ENCODE data around the gene PROX1. TPM values are rescaled to one million over a fixed set of nuclear protein-coding genes. Genes with fewer than 3 reads are reported as not detected.

PROX1 gene
- total and polyA plus RNA-seq, 9 of the 15 experiments (the other 6 are each of a cell fraction or from before 2014, with no cell fraction given): 0.14 to 0.22 TPM; not detected in 7

- no peak for ATAC-seq
- CTCF ChIA-PET (ENCODE audit: low intra/inter-chr PET ratio): no interaction called here
- BruUV-seq (replicated peaks): no TSS peak
- POLR2A ChIA-PET: no interaction called here
- peak in 2 of 4 experiments; percentile 31 to 42 for DNase-seq (ENCODE audit: extremely low read depth in 1 of 4, low spot score in 3 of 4)
- 31% methylated on average over 8 of the region's 35 CpGs for WGBS (ENCODE audit: insufficient coverage, low coverage, missing lambda C conversion rate)
- no peaks in the 10 kb centered on the region for H3K79me2 ChIP-seq (ENCODE audit: control insufficient read depth, insufficient read depth, low read length)
- 0 out of 2 replicates have a peak overlapping the region, but pooled peaks have one; percentile 1 for H3K4me2 ChIP-seq (ENCODE audit: insufficient read depth, low read length)
- peaks cover 0 to 23% of the 10 kb centered on the region in 2 experiments; a peak in 2 of 5 replicates for H3K4me1 ChIP-seq (replicated peaks in 1 of 2; ENCODE audit: control insufficient read depth in 2 of 2, insufficient read depth in 2 of 2, low read length in 2 of 2)
- intact Hi-C loops (cut with micrococcal nuclease): no loop called here
- TF ChIP-seq NR2F6 (CRISPR knock-in tag; IDR thresholded peaks at IDR 0.05) (no peak), NKRF (IDR thresholded peaks at IDR 0.05; ENCODE audit: borderline replicate concordance) (no peak), TGIF2 (CRISPR knock-in tag; IDR thresholded peaks at IDR 0.05) (no peak), RFX1 (IDR thresholded peaks at IDR 0.05) (no peak), PML (IDR thresholded peaks at IDR 0.05; ENCODE audit: low read length) (no peak), ZNF316 (IDR thresholded peaks at IDR 0.05) (no peak), BRF1 (IDR thresholded peaks at IDR 0.05; ENCODE audit: borderline replicate concordance, extremely low read depth, insufficient read length) (no peak), HDAC1 (IDR thresholded peaks at IDR 0.05) (no peak), ZFP1 (CRISPR knock-in tag; IDR thresholded peaks at IDR 0.05) (no peak), BCL6 (CRISPR knock-in tag; IDR thresholded peaks at IDR 0.05) (no peak), CEBPZ (IDR thresholded peaks at IDR 0.05; ENCODE audit: borderline replicate concordance, low read depth, low read length) (no peak), ZNF431 (CRISPR knock-in tag; IDR thresholded peaks at IDR 0.05) (no peak), SMAD3 (CRISPR knock-in tag; conservative IDR thresholded peaks at IDR 0.05) (no peak), BRD4 (IDR thresholded peaks at IDR 0.05) (no peak)
- peaks cover 8% of the 10 kb centered on the region for H4K20me1 ChIP-seq (replicated peaks; ENCODE audit: control insufficient read depth, insufficient read depth, low read length)
- no peaks in the 10 kb centered on the region for H3K9me3 ChIP-seq (replicated peaks; ENCODE audit: control insufficient read depth, insufficient read depth, low read depth, low read length)
- H3K27me3 ChIP-seq (ENCODE audit: control insufficient read depth in 2 of 2, insufficient read depth in 2 of 2, low read length in 2 of 2): peaks cover 47 to 70% of the 10 kb centered on the region in 2 experiments
- no peaks in the 10 kb centered on the region for H3K9me1 ChIP-seq (ENCODE audit: control insufficient read depth, insufficient read depth, low read length)
- no peaks in the 10 kb centered on the region for H3K36me3 ChIP-seq (ENCODE audit: control insufficient read depth, insufficient read depth, low read length)
- no peak overlapping the region for H3K27ac ChIP-seq (ENCODE audit: extremely low read depth, low read depth, low read length)
- FAIRE-seq: no peak
- no peak overlapping the region for H2AFZ ChIP-seq (ENCODE audit: low read depth, low read length)
- in situ Hi-C loops (cut with MboI): no loop called here
- H3K4me3 ChIP-seq: no peak overlapping the region
- no peak overlapping the region for H3K9ac ChIP-seq (ENCODE audit: insufficient read depth in 1 of 2, low read depth in 2 of 2, low read length in 2 of 2)
Measured at GRCh38 chr1:213987422-213987926, 299 bp upstream of the PROX1 start.

All from K562 (cell line).